B cell (primary cell): ENCODE measurements around the gene TMEM131. TPM values are rescaled to one million over a fixed set of nuclear protein-coding genes. Genes with fewer than 3 reads are reported as not detected.

Source experiments
- ATAC-seq: fragments of 200-7000 bp; cut with Tn5 transposase; one replicate; pipeline ENCODE4 v1.10.0; 2021; ENCODE audit warnings: low read depth, mild to moderate bottlenecking, moderate number of reproducible peaks, moderate library complexity
- CTCF ChIA-PET: fragments of 350-600 bp; sonication (Branson Sonifier 250); formaldehyde crosslinking; loops from one replicate; lab custom pipeline; 2021; ENCODE audit warnings: antibody characterized with exemption, inconsistent platforms; lab: Charles Lee
- POLR2A ChIA-PET: fragments of 350-600 bp; sonication (Branson Sonifier 250); formaldehyde crosslinking; loops from one replicate; lab custom pipeline; 2021; ENCODE audit warnings: antibody characterized with exemption; lab: Charles Lee
- DNase-seq: peaks from one replicate; pipeline ENCODE4 v3.0.0; 2013
- H2AFZ ChIP-seq: 2 replicates; pipeline ENCODE4 v1.6.1; 2012; ENCODE audit warnings: mild to moderate bottlenecking, low read depth, low read length; ENCODE audit not compliant: insufficient read depth, poor library complexity, severe bottlenecking
- H3K27ac ChIP-seq, 2 donors: 1 replicate in 1 of 2; 2 replicates in 1 of 2; pipeline ENCODE4 v1.5.1; 2012 to 2013; ENCODE audit warnings: low read length in 2 of 2, mild to moderate bottlenecking in 2 of 2, moderate library complexity in 1 of 2
- H3K27me3 ChIP-seq, 4 experiments: fragments of 200-600 bp in 1 of 4; sonication (generic) in 1 of 4; replicated peaks in 1 of 4; 1 replicate in 2 of 4; 2 replicates in 2 of 4; pipeline versions ENCODE4 v1.6.1 to v1.7.0; 2013 to 2016; ENCODE audit warnings: low read length in 3 of 4, mild to moderate bottlenecking in 2 of 4, mixed read lengths in 1 of 4, moderate library complexity in 1 of 4; ENCODE audit not compliant: insufficient read depth in 4 of 4, control insufficient read depth in 3 of 4; ENCODE audit errors: control extremely low read depth in 1 of 4
- H3K36me3 ChIP-seq, 2 experiments: replicated peaks in 1 of 2; 1 replicate in 1 of 2; 2 replicates in 1 of 2; pipeline versions ENCODE4 v1.6.1 to v1.7.1; 2013; ENCODE audit warnings: low read length in 1 of 2; ENCODE audit not compliant: insufficient read depth in 2 of 2, control insufficient read depth in 1 of 2; ENCODE audit errors: control extremely low read depth in 1 of 2, extremely low read depth in 1 of 2
- H3K4me1 ChIP-seq, 2 donors: fragments of 200-600 bp in 1 of 2; sonication (generic) in 1 of 2; 1 replicate in 1 of 2; 2 replicates in 1 of 2; pipeline versions ENCODE4 v1.5.1 to v1.6.1; 2013 to 2017; ENCODE audit warnings: low read length in 2 of 2; ENCODE audit not compliant: control insufficient read depth in 2 of 2, insufficient read depth in 2 of 2
- H3K4me2 ChIP-seq: replicated peaks from 2 replicates; pipeline ENCODE3; 2012; ENCODE audit warnings: mild to moderate bottlenecking, low read depth, low read length; ENCODE audit not compliant: poor library complexity, severe bottlenecking
- H3K4me3 ChIP-seq, 5 experiments: fragments of 200-600 bp in 1 of 5; sonication (generic) in 1 of 5; 1 replicate in 3 of 5; 2 replicates in 2 of 5; pipeline versions ENCODE4 v1.5.1 to v1.7.0; 2011 to 2016; ENCODE audit warnings: low read length in 4 of 5, mild to moderate bottlenecking in 4 of 5, low read depth in 2 of 5, control low read depth in 1 of 5, moderate library complexity in 1 of 5; ENCODE audit not compliant: insufficient read depth in 1 of 5; ENCODE audit errors: control extremely low read depth in 1 of 5, extremely low read depth in 1 of 5
- H3K79me2 ChIP-seq: fragments of 200-600 bp; sonication (generic); one replicate; pipeline ENCODE4 v1.6.0; 2016; ENCODE audit warnings: low read length; ENCODE audit not compliant: control insufficient read depth, insufficient read depth
- H3K9ac ChIP-seq: fragments of 200-600 bp; sonication (generic); 2 replicates; pipeline ENCODE4 v1.6.1; 2017; ENCODE audit warnings: mild to moderate bottlenecking, low read length, moderate library complexity
- H3K9me3 ChIP-seq, 3 donors: one replicate each; pipeline versions ENCODE4 v1.6.1 to v1.7.1; 2013; ENCODE audit warnings: low read length in 2 of 3; ENCODE audit not compliant: control insufficient read depth in 2 of 3, insufficient read depth in 1 of 3; ENCODE audit errors: control extremely low read depth in 1 of 3
- H4K20me1 ChIP-seq: 2 replicates; pipeline ENCODE4 v1.6.0; 2012; ENCODE audit warnings: mild to moderate bottlenecking, low read length; ENCODE audit not compliant: insufficient read depth, control insufficient read depth, poor library complexity, severe bottlenecking
- H3K27ac Mint-ChIP-seq: one replicate; pipeline ENCODE4 v1.8.0; 2021; ENCODE audit warnings: mixed read lengths
- H3K27me3 Mint-ChIP-seq: one replicate; pipeline ENCODE4 v1.8.0; 2021; ENCODE audit warnings: mixed read lengths
- H3K4me1 Mint-ChIP-seq: one replicate; pipeline ENCODE4 v1.8.0; 2021; ENCODE audit warnings: mixed read lengths
- H3K4me3 Mint-ChIP-seq: one replicate; pipeline ENCODE4 v1.8.0; 2021; ENCODE audit warnings: mixed read lengths
- H3K9me3 Mint-ChIP-seq: one replicate; pipeline ENCODE4 v1.8.0; 2022; ENCODE audit warnings: mixed read lengths; ENCODE audit not compliant: insufficient read depth
- EZH2 ChIP-seq: IDR thresholded peaks from 2 replicates; pipeline ENCODE4 v1.6.1; 2012; ENCODE audit warnings: borderline replicate concordance, low read depth, mild to moderate bottlenecking, moderate library complexity, low read length; ENCODE audit not compliant: insufficient read depth, poor library complexity, severe bottlenecking
- WGBS: methylation state at CpG from one replicate; pipeline ENCODE4 v1.1.5; 2013; ENCODE audit warnings: missing lambda C conversion rate; ENCODE audit not compliant: insufficient coverage; 5-methylcytosine and 5-hydroxymethylcytosine counted together
- intact Hi-C: fragments of 100-400 bp; cut with micrococcal nuclease; formaldehyde crosslinking; loops from one replicate; pipeline ENCODE4 v1.10.0; 2022
- polyA plus RNA-seq: library from polyadenylated mRNA; depleted of rRNA; stranded (reverse); fragments of >200 nt; gene quantifications from 2 replicates; pipeline ENCODE4 v1.2.3, GENCODE V29; 2012
- total RNA-seq, 2 donors: library from RNA; stranded (reverse); fragments of 120-200 nt in 1 of 2; gene quantifications; 1 replicate in 1 of 2; 2 replicates in 1 of 2; pipeline versions ENCODE4 v1.2.3 to v1.2.4, GENCODE V29; 2013 to 2022
- TF ChIP-seq, protein P1 (sequence below): fragments of 200-600 bp; IDR thresholded peaks from one replicate; pipeline ENCODE4 v1.8.0; 2022; ENCODE audit warnings: antibody characterized with exemption, mild to moderate bottlenecking

Gene TMEM131
- total and polyA plus RNA-seq, 2 donors (not counting 1 experiment from before 2014, with no cell fraction given): 24.3 to 101 TPM

DNA sequence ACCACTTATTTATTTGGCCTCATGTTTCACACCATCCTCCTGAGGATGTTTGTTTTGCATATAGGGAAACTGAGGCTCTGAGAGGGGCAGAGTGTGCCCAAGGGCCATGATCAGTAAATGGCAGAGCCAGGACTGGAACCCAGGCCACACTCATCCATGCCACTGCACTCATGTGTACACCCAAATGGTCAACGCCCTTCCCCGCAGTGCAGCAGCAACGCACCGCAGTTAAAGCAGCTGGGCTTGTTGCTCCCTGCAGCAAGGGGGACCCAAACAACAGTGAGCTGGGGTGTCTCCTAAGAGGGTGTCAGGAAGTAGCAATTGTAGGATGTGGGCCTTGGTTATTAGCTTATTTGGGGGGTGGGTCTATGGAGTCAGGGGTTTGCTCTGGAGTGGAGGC is 245.7 kb downstream of the TMEM131 start:
- ATAC-seq: no peak
- H3K27me3 Mint-ChIP-seq: no peaks in the 10 kb centered on the region
- Histone ChIP-seq H3K27ac (no peak overlapping the region), H3K4me1 (peaks cover 20 to 26% of the 10 kb centered on the region in 2 donors), H3K4me2 (no peak overlapping the region), H3K9me3 (peaks cover 0 to 15% (median 0%) of the 10 kb centered on the region in 3 donors), H4K20me1 (no peaks in the 10 kb centered on the region), H3K36me3 (peaks cover 0 to 37% of the 10 kb centered on the region in 2 experiments), H3K4me3 (no peak overlapping the region), H3K79me2 (no peaks in the 10 kb centered on the region), H3K27me3 (no peaks in the 10 kb centered on the region), H3K9ac (no peak overlapping the region), H2AFZ (no peak overlapping the region)
- no CpG with 5 or more reads among the region's 4 CpGs for WGBS
- no peak overlapping the region for H3K4me3 Mint-ChIP-seq
- intact Hi-C loops: no loop called here
- no peak overlapping the region for H3K27ac Mint-ChIP-seq
- ChIA-PET POLR2A (no interaction called here), CTCF (interaction anchor here (1.1 to 6.1 kb wide), 2 partner anchors 8 to 50 kb away, joined by 3 to 36 read pairs; no protein-coding TSS in a partner anchor)
- H3K4me1 Mint-ChIP-seq: peaks cover 29% of the 10 kb centered on the region
- no peak for TF ChIP-seq EZH2
- TF ChIP-seq, protein P1, sequence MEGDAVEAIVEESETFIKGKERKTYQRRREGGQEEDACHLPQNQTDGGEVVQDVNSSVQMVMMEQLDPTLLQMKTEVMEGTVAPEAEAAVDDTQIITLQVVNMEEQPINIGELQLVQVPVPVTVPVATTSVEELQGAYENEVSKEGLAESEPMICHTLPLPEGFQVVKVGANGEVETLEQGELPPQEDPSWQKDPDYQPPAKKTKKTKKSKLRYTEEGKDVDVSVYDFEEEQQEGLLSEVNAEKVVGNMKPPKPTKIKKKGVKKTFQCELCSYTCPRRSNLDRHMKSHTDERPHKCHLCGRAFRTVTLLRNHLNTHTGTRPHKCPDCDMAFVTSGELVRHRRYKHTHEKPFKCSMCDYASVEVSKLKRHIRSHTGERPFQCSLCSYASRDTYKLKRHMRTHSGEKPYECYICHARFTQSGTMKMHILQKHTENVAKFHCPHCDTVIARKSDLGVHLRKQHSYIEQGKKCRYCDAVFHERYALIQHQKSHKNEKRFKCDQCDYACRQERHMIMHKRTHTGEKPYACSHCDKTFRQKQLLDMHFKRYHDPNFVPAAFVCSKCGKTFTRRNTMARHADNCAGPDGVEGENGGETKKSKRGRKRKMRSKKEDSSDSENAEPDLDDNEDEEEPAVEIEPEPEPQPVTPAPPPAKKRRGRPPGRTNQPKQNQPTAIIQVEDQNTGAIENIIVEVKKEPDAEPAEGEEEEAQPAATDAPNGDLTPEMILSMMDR: no peak
- no peaks in the 10 kb centered on the region for H3K9me3 Mint-ChIP-seq
- DNase-seq: no peak

DNA sequence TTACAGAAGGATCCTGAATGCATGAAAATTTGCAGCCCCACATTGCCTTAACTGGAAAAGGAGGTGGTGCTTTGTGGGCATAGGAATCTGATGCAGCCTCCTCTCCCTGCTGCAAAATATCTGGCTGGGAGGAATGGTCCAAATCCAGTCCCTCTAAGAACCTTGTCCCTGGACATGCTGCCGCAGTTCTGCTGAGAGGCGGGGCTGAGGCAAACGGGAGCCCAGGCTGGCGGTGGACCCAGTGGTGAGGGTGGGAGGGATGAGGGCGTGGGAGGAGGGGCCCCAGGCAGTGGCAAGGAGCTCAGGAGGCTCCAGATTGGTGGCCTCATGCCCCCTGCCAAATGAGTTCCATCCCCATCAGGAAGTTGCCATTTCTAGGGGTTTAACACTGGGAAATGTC is 246.2 kb downstream of the TMEM131 start:
- H3K9me3 ChIP-seq: peaks cover 0 to 15% (median 0%) of the 10 kb centered on the region in 3 donors
- H3K36me3 ChIP-seq: peaks cover 0 to 33% of the 10 kb centered on the region in 2 experiments
- H3K27ac Mint-ChIP-seq: no peak overlapping the region
- H3K9me3 Mint-ChIP-seq: no peaks in the 10 kb centered on the region
- no peak for ATAC-seq
- no peaks in the 10 kb centered on the region for H3K27me3 Mint-ChIP-seq
- no peaks in the 10 kb centered on the region for H3K27me3 ChIP-seq
- no peak for DNase-seq
- peaks cover 27% of the 10 kb centered on the region for H3K4me1 Mint-ChIP-seq
- H3K4me3 ChIP-seq: no peak overlapping the region
- CTCF ChIA-PET: interaction anchor here (1.1 to 6.1 kb wide), 2 partner anchors 8 to 50 kb away, joined by 3 to 36 read pairs; no protein-coding TSS in a partner anchor
- H3K9ac ChIP-seq: no peak overlapping the region
- POLR2A ChIA-PET: no interaction called here
- H3K4me1 ChIP-seq: peaks cover 20 to 28% of the 10 kb centered on the region in 2 donors
- H3K27ac ChIP-seq: no peak overlapping the region
- intact Hi-C loops: no loop called here
- H4K20me1 ChIP-seq: no peaks in the 10 kb centered on the region
- TF ChIP-seq, protein P1: no peak
- TF ChIP-seq EZH2: no peak
- no peak overlapping the region for H3K4me3 Mint-ChIP-seq
- no peak overlapping the region for H2AFZ ChIP-seq
- H3K4me2 ChIP-seq: no peak overlapping the region
- 87% methylated on average over 5 of the region's 5 CpGs for WGBS
- no peaks in the 10 kb centered on the region for H3K79me2 ChIP-seq
